Thyroid gland (tissue), 4 donors: ENCODE results near the gene KPNA5.

Experiments
- CTCF ChIP-seq, 6 experiments: fragments of 200-600 bp in 3 of 6; fragments of 450-650 bp in 3 of 6; sonication (generic) in 3 of 6; IDR thresholded peaks; one replicate each; pipeline ENCODE4 v1.5.1; 2016 to 2019; ENCODE audit warnings: antibody characterized with exemption in 6 of 6, mild to moderate bottlenecking in 2 of 6, inconsistent platforms in 1 of 6, moderate library complexity in 1 of 6
- POLR2A ChIP-seq, 2 donors: fragments of 450-650 bp; IDR thresholded peaks; one replicate each; pipeline ENCODE4 v1.6.1; 2017; ENCODE audit warnings: antibody characterized with exemption in 2 of 2, mild to moderate bottlenecking in 2 of 2, moderate library complexity in 1 of 2

- TF ChIP-seq CTCF (IDR thresholded peaks at IDR 0.05), result no peak
- TF ChIP-seq POLR2A (IDR thresholded peaks at IDR 0.05), result no peak
These were observed 15.5 kb upstream of the KPNA5 start for GRCh38 chr6:116665464-116665863.
